Right forelimb (tissue), 1 donor: ENCODE measurements around the gene MGAT5.

Experiments used
- DNase-seq: peaks from one replicate; pipeline ENCODE4 v3.0.0-alpha.2; 2018

Gene MGAT5

DNA sequence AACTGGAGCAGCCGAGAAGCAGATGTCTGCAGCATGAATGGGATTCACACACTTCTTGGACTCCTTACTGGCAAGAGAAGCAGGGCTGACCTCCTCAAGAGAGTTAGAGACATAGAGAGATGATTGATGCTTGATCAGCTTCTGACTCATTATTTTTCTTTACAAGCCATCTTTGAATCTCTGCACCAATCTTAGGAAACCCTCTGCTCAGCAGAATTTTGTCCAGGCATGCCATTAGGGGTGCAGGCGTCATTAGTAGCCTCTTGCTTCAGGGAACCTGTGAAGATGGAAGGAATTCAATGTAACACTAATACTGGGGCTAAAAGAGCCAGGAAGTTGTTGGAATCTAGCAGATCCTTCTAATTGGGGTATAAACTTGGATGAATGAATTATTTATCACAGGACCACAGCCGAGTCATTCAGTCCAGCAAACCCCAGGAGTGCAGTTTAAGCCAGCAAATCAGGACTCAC, 151.8 kb downstream of the MGAT5 start:
- no peak for DNase-seq

GRCh38 chr2:134406311-134406710, 152.4 kb downstream of the MGAT5 start:
- no peak for DNase-seq

- no peak for DNase-seq
Measured at GRCh38 chr2:134406736-134407135, 152.9 kb downstream of the MGAT5 start.

DNA sequence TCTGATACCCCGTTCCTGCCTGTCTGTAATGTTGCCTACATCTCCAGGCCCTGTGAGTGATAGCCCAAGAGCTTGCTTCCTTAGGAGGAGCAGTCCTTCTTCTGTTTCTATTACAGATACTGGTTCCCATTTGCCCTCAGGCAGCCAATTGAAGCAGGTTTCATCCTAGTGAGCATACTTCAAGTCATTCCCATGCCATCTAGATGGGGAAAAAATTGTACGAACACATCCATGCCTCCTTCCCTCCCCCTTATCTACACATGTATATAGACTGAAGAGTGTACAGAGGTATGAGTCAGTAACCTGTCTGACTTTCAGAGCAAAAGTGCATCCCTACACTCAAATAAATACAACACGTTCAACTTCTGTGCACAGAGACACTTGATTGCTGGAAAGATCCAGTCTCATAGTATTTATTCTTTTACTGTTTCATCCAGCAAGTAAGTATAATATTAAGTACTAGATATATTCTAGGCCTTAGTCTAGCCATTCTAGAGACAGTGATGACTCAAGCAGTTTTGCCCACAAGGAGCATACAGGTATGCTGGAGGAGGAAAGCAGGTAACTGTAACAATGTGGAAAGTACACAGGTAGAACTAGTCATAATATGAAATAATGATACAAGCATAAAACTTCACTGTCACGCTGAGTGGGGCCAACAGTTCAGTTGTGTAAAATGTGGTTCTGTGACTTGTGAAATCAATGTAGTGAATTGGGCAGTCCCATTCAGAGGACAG, 153.4 kb downstream of the MGAT5 start:
- DNase-seq: no peak

- DNase-seq: no peak
Measured at GRCh38 chr2:134408386-134408785, 154.5 kb downstream of the MGAT5 start.

GRCh38 chr2:134408791-134409190, 154.9 kb downstream of the MGAT5 start:
- no peak for DNase-seq

- no peak for DNase-seq
Measured at GRCh38 chr2:134410006-134410405, 156.1 kb downstream of the MGAT5 start.

DNA sequence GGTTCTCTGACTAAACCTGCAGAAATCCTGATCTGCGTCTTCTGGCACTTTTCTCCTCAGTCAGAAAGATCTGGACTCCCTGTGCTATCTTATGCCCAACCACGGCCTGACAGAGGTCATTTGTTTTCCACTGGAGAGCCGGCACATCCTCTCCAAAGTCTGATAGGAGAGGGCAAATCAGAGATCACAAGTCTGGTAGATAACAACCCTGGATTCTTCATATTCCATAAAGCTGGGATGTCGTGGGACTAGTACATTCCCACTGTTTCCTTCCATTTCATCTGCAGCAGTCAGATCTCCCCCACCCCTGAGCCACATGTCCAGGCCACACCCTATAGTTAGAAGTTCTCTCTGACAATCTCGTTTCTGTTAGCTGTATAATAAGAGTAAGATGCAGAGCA, 157.0 kb downstream of the MGAT5 start:
- no peak for DNase-seq

DNA sequence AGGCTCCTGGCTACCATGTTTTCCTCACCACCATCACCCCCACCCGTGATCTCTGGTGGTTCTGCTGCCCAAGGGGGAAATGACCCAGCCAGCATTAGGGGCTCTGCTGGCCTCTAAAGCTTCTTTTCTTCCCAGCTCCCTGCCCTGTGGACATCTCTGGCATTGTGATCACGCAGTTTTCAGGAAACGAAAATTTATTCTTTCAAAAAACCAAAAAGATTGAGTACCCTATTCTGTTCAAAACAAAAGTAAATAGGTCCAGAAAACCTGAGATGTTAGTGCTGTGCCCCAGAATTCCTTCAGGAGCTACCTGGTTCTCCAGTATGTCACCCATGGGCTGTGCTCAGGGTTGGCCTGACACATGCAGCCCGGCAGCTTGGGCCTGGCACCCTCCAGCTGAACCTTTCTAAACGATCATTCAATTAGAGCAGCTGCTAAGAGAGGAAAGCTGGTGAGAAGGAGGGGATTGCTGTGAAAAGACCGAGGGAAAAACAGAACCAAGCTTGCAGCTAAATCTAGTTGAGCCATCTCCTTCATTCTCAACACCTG, 157.5 kb downstream of the MGAT5 start:
- no peak for DNase-seq

DNA sequence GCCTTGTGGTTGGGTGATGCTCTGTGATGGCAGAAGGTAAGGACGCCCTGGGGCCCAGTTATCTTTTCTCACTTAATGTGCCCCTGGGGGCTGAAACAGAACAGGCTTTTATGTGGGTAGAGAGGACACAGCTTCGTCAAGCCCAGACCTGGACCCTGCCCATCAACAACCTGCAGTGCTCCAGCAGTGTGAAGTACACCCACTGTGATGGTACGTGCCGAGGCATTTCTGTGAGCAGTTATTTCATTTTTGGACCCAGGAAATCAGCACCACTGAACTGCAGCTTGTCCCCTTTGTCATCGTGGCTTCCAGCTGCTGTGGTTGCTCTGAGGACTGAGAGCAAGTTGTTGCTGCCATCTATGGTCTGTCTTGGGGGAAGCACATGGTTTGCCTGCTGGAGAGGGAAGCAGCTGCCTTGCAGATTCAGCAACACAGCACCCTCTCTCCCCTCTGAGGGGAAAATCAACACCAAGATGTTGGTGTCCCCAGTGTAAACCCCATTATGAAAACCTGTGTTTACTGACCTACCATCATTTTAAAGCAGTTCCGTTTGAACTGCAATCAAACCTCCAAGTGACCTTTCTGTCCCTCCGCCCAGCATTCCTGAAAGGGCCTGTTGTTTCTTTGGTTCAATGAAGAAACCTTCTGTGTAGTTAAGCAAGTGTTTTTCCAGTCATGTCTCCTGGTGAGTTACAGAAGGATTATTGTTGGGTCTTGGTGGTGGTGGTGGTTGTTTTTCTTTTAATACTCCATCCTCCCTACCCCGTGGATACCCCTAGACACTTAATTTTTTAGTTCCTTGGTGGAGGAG, 158.2 kb downstream of the MGAT5 start:
- DNase-seq: peak; percentile 86

- no peak for DNase-seq
Measured at GRCh38 chr2:134412639-134412999, 158.7 kb downstream of the MGAT5 start.

DNA sequence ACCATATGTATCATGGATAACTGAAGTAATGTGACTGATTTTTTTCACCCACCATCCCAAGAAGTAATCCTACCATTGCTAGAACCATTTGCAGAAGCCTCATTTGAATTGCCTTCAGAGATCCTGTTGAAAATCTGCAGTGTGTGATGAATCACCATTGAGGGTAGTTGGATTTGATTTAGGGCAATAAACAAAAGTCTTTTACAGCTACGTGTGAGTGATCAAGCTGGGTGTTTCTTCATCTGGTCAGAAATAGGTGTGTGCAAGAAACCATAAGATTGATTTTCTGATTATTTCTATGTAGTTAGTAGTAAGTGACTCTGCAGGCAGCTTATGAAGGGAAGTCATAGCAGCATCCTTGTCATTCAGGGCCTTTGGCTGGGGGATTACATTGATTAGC, 159.6 kb downstream of the MGAT5 start:
- no peak for DNase-seq

- no peak for DNase-seq
Measured at GRCh38 chr2:134413912-134414311, 160.0 kb downstream of the MGAT5 start.

- no peak for DNase-seq
Measured at GRCh38 chr2:134416018-134416417, 162.1 kb downstream of the MGAT5 start.

DNA sequence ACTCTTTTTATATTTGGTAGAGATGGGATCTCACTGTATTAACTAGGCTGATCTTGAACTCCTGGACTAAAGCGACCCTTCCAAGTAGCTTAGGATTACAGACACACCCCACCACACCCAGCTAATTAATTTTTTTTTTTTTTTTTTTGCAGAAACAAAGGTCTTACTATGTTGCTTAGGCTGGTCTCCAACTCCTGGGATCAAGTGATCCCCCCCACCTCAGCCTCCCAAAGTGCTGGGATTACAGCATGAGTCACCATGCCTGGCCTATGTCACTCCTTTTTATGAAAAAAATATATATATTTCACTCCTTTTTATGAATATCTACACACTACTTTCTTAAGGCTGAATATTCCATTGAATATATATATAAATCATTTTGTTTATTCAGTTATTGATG, 162.8 kb downstream of the MGAT5 start:
- no peak for DNase-seq

DNA sequence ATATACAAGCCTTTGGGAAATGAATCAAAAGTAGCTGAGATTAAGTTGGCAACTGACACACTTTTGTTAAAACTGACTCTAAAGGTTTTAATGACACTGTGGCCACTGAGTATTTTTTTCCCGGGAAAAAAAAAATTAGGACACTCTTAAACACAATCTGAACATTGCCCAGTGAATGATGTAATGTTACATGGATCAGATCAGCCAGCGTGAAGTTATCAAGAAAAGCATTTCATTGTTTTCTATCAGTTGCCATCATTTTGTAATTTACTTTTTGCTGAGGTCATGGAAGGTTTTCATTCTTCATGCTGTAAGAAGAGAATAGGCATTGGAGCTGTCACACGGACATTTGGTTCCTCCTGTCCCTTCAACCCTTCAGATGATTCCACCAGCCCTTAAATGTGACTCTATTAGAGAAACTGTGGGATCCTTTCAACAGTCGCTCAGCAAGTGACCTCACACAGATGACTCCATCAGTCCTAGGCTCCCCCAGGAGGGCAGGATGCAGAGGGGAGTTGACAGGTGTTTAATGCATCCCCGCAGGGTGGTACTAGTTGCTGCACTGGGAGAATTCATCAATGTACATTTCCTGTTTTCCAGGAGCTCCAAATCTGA, 164.2 kb downstream of the MGAT5 start:
- DNase-seq: no peak

GRCh38 chr2:134420259-134420658, 166.4 kb downstream of the MGAT5 start:
- no peak for DNase-seq

GRCh38 chr2:134420920-134421319, 167.0 kb downstream of the MGAT5 start:
- no peak for DNase-seq

GRCh38 chr2:134421556-134422328, 167.9 kb downstream of the MGAT5 start:
- DNase-seq: no peak

DNA sequence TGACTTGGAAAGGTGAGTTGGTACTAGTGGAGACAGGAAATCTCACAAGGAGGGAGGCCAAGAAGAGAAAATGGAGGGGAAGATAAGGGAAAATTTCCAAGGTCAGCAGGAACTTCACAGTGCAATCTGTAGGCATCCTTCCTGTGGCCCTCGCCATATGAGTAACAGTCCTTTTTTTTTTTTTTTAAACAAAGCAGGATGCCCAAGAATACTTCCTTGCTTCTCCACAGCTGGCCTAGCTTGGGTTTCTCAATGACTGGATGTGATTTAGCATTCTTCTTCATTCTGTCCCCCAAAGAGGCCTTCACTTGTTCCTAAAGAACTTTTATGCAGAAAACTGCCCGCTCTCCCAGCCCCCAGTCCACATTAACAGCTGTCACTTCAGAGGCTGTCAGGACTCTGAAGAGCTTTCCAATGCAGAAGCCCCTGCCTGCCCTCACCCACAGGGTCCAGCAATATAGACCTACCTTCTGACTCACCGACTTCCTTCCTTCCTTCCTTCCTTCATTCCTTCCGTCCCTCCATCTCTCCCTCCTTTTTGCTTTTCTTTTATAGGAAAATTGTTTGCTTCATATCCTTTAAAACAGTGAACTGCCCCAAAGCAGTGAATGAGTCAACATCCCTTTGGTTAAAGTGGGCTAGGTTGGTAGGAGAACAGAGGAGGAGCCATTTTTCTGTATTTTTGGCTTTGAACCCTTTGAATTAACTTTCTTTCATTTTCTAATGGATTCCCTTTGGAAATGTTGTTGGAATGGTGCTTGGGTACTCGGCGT, 172.0 kb downstream of the MGAT5 start:
- DNase-seq: no peak

GRCh38 chr2:134426721-134427120, 172.8 kb downstream of the MGAT5 start:
- DNase-seq: no peak

DNA sequence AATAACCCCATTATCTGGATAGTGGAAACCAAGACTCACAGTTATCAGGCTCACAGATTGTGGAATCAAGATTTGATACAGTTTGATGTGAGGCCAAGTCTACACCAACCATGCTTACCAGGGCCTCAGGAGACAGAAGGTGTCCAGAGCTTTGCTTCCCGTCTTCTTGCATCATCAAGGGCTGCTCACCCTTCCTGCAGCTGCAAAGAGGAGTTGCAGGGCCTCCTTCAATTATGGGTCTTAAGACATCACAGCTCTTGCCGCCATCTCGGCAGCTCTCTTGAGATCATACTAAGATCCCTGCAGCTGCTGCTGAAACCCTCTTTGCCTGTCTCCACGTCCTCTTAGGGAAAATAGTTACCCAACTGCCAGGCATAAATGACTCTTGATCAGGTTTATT, 176.0 kb downstream of the MGAT5 start:
- DNase-seq: no peak
